Suppressor macrophage treated with lipopolysaccharide for 1 hour (primary cell): ENCODE results near the gene SF3B5.
"Not testable (repeated sequence)": the region's sequence is repeated elsewhere in the genome, so short reads cannot be mapped to it uniquely, and the experiment has no call there.

Experiments
- DNase-seq, 3 donors: peaks; one replicate each; pipeline ENCODE4 v3.0.0-alpha.2; 2020 to 2022

Gene SF3B5

DNA sequence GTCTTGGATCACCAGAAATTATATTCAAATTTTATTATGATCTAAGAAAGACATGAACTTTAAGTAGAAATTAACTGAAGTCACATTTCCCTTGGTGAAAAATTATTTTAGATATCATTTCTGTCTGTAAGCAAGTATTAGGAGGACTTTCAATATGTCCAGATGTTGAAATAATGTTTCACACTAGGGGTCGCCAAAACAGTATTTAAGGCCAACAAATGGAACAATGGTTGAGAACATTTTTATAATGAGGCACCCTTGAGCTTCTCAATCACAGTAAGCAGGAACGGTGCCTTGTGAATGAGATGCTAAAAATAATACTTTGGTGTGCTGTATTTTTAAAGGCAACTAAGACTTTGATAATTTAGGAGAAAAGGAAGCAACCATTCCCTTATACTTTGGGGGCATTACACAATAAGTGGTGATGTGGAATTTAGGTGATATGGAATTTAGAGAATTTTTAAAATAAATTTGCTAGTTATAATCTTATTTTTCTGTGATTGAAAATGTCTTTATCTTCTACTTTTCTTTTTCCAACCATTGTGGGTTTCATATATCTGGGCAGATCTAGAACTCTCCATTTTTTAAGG lies 9.6 kb upstream of the SF3B5 start:
- peak; percentile 79 to 92 (median 89) for DNase-seq

DNA sequence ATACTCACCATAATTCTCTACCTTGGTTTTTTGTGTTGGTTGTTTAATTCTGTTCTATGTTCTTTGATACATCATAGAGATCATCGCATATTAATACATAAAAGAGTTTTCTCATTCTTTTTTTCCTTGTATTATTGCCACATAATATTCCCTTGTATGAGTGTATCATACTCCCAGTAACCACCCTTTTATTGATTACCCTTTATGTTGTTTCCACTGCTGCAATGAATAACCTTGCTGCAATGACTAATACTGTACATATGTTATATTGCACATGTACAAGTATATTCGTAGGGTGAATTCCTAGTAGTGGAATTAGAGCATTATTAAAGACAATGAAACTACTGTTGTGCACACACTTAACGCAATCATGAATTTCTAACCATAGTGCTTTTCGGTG lies 9.1 kb upstream of the SF3B5 start:
- no peak for DNase-seq

DNA sequence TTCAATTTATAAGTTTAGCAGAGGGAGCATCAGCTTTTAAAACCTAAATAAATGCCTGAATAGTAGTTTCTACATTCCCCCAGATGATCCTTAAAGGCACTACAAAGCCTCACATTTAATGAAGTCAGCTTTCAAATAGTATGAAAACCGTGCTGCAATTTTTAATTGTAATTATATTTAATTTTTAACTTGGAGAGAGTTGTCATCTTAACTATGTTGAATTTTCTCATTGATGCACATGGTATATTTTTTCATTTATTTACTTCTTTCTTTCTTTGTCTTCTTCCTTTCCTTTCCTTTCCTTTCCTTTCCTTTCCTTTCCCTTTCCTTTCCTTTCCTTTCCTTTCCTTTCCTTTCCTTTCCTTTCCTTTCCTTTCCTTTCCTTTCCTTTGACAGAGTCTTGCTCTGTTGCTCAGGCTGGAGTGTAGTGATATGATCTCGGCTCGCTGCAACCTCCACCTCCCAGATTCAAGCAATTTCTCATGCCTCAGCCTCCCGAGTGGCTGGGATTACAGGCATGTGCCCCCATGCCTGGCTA lies 7.7 kb upstream of the SF3B5 start:
- DNase-seq, result no peak

GRCh38 chr6:144098993-144099392 lies 3.6 kb upstream of the SF3B5 start:
- DNase-seq, result no peak

- no peak for DNase-seq
Observed at GRCh38 chr6:144094731-144095133, 641 bp downstream of the SF3B5 start.

DNA sequence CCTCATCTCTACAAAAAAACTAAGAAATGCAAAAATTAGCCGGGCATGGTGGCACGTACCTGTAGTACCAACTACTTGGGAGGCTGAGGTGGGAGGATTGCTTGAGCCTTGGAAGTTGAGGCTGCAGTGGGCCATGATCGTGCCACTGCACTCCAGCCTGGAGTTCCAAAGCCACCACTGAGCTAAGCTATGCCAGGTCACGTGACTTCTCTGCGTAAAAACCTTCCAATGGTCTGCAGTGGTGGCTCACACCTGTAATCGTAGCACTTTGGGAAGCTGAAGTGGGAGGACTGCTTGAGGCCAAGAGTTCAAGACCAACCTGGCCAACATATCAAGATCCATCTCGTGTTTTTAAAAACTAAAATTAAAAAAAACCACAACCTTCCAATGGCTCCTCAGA lies 1.7 kb downstream of the SF3B5 start:
- no peak for DNase-seq

DNA sequence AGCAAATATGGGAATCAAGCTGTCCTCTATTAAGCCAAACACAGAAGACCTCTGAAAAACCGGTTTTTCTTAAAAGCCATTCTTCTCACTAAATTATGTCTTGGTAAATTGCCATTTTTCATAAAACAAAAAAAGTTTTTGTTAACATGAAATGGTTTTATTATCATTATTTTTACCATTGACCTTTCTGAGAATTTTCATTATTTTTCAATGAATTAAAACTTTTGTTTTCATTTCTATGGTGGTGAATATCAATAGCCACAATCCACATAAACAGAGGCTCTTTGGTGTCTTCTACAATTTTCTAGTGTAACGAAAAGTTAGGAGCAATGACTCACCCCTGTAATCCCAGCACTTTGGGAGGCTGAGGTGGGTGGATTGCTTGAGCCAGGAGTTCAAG lies 2.1 kb downstream of the SF3B5 start:
- no peak for DNase-seq

GRCh38 chr6:144090384-144090783 lies 5.0 kb downstream of the SF3B5 start:
- peak in 1 of 3 donors; percentile 14 for DNase-seq

DNA sequence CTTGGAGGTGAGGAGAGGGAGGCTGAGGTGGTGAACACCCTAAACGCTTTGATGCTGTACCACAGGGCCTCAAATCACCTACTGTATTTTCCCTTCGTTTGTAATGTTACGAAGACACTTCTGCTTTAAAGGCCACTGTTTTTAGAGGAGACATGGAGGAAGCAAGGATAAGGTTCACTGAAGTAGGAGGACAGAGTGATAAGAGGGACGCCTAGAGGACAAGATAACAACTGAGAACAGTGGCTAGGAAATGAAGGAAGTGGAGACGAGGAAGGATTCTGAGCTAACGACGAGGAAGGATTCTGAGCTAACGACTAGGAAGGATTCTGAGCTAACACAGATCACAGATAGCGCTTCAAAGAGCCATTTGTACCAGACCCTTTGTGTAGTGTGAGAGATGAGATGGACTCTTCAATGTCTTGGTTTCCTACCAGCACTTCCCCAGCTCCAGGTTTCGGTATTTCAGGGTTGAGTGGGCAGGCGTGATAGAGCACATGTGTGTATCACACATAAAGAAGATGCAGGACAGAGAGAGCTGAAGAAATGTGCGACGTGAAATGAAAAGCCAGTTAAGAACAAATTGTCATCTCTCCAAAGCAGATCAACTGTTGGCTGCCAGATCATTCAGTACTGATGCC lies 7.5 kb downstream of the SF3B5 start:
- peak in 2 of 3 donors; percentile 15 to 18 for DNase-seq

- DNase-seq, result no peak
Observed at GRCh38 chr6:144086959-144087358, 8.4 kb downstream of the SF3B5 start.

GRCh38 chr6:144083172-144083571 lies 12.2 kb downstream of the SF3B5 start:
- DNase-seq, result no peak

- DNase-seq, result not testable (repeated sequence)
Observed at GRCh38 chr6:144082412-144082811, 13.0 kb downstream of the SF3B5 start.

DNA sequence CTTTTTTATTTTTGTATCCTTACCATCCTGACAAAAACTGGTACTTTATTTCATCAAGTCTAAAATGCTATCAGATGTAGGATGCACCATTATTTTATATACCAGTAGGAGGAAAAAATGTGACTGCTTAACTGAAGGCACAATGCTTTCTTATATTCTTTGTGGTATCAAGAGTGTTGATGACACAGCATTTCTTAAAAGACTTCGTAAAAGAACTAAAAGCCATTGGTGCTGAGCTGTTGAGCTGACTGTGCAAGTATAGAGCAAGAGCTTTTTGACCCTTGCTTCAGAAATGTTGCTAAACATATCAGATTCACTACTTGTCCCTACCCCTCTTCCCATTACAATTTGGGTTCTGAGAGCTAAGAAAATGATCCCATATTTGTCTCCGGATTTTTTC lies 17.5 kb downstream of the SF3B5 start:
- DNase-seq, result no peak

DNA sequence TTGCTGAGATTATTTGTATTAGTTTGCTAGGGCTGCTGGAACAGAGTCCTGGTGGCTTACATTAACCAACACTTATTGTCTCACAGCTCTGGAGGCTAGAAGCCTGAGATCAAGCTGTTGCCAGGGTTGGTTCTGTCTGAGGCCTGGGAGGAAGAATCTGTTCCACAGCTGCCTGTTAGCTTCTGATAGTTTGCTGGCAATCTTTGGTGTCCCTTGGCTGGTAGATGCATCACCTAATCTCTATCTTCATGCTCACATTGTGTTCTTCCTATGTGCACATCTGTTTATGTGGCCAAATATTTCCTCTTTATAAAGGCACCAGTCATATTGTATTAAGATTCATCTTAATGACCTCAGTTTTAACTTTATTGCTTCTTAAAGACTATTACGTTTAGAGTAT lies 19.5 kb downstream of the SF3B5 start:
- DNase-seq, result no peak

DNA sequence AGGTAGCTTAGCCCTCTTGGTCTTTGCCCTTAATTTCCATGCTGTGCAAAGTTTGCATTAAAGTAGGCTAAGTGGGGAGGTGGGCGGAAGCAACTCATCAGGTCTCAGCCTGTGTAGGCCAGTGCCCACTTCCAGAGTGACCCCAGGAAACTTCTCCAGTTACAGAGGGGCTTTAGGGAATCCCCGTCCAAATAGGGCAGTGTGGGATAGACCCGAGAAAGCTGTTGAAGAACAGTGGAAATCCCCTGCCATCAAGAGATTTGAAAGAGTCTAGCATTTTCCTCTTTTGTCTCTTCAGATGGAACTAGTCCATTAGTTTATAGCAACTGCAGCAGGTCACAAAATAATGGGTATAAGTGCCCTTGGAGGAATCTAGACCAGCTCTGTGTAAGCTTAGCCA lies 20.2 kb downstream of the SF3B5 start:
- DNase-seq, result peak; percentile 44 to 50 (median 45)

DNA sequence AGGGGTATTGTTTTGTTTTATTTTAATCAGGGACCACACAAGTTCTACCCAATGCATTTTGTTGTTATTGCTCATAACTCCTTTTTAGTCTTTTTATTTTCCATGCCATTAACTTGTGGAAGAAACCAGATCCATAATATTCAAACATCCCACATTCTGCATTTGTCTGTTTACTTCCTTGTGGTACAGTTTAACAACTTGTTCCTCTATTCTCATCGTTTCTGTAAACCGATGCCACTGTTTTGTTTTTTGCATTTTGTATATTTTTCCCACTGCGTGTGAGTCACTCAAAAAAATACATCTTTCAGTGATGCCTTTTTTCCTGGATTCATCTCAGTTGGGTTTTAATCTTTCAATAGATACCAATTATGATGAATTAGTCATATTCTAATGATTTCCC lies 22.3 kb downstream of the SF3B5 start:
- no peak for DNase-seq

DNA sequence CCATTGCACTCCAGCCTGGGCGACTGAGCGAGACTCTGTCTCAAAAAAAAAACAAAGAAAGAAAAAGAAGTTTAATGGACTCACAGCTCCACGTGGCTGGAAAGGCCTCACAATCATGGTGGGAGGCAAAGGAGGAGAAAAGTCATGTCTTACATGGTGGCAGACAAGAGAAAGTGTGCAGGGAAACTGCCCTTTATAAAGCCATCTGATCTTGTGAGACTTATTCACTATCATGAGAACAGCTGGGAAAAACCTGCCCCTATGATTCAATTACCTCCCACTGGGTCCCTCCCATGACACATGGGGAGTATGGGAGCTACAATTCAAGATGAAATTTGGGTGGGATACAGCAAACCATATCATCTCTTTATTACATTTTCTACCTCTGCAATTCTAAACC lies 25.9 kb downstream of the SF3B5 start:
- peak; percentile 45 to 63 (median 50) for DNase-seq

GRCh38 chr6:144068794-144069193 lies 26.6 kb downstream of the SF3B5 start:
- DNase-seq, result no peak

GRCh38 chr6:144066741-144067484 lies 28.5 kb downstream of the SF3B5 start:
- DNase-seq, result peak in 1 of 3 donors; percentile 23

DNA sequence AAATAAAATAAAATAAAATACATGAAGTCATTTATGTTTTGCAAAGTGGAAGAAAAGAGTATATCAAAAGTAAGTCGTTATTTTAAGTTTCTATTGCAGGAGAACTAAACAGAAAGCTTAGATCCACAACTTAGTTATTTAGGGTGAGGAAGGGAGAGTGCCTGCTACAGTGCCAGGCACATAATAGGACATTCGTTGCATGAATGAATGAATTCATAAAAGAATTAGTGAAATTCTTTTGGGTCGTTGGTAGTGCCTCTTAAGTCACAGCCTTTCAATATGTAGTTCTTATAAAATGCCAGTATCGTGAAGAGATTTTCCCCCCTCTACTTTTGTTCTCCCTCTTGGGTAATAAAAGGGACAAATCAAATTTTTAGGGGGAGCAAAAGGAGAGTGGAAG lies 29.1 kb downstream of the SF3B5 start:
- no peak for DNase-seq

GRCh38 chr6:144065213-144065660 lies 30.1 kb downstream of the SF3B5 start:
- peak; percentile 59 to 83 (median 76) for DNase-seq

GRCh38 chr6:144064402-144065212 lies 30.8 kb downstream of the SF3B5 start:
- DNase-seq, result peak; percentile 91 to 95 (median 92)
